NCI-H187 treated with DMSO at 0.1 percent for 48 hours (cell line): ENCODE results near the gene RABL2A.
"Not testable (repeated sequence)": the region's sequence is repeated elsewhere in the genome, so short reads cannot be mapped to it uniquely, and the experiment has no call there.

Source experiments
- DNase-seq: peaks from one replicate; lab custom pipeline; 2025; lab: John Stamatoyannopoulos, UW

The RABL2A gene

DNA sequence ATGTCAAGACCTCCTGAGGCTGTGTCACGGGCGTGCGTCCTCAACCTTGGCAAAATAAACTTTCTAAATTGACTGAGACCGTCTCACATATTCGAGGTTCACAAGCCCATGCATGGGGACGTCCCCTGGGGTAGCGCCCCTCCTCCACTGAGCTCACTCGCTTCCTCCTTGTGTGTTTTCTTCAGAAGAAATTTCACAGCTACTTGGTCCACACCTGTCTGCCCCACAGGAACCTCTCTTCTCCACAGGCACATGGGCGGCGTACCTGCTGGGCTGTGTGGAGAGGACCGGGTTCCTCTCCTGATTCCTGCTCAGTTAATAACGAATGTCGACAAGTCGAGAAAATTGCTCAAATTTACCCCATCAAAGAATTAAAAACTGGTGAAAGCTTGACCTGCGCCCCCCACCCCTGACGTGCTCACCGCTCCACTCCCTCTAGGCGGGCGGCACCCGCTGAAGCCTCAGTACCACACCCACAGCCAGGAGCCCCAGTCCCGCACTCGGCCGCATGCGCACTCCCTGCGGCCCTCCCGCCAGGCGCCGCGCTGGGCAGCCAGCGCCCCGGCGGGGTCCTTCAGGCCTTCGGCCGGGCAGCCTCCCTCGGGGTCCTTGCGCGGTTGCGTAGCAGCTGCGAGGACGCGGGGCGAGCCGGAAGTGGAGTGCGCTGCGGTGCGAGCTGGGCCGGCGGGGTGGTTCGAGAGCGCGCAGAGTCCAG, at the start of gene RABL2A:
Gene RABL2A (plus strand): TSS at position 651 of the 715 bp plus-strand sequence. CDS start 1,341 bp downstream, outside the sequence.
- DNase-seq = not testable (repeated sequence)

DNA sequence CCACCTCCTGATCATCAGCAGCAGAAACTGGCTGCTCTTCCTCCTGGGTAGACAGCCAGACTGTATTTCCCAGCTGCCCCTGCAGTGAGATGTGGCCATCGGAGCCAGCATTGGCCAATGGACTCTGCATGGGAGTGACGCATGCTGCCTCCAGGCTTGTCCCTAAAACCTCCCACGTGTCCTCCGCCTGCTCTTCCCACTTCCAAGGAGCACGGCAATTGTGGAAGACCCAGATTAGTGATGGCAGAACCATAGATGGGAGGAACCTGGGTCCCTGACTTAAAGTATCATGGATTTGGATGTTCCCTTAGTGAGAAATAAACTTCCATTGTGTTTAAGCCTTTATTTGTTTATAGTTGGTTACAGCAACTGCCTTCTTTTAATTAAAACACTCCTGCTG, 48.6 kb upstream of the RABL2A start:
- not testable (repeated sequence) for DNase-seq

DNA sequence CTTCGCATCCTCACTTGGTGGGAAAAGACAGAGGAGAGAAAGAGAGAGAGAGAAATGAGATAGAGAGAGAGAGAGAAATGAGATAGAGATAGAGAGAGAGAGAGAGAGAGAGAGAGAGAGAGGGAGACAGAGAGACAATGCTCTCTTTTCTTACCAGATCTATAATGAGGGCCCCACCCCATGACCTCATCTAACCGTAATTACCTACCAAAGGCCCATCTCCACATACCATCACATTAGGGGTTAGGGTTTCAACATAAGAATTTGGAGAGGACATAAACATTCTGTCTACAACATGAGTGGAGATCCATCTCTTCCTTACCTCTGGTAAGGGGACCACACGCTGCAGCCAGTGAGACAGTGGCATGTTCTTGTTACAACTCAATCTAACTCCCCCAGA, 44.6 kb upstream of the RABL2A start:
- DNase-seq = not testable (repeated sequence)

DNA sequence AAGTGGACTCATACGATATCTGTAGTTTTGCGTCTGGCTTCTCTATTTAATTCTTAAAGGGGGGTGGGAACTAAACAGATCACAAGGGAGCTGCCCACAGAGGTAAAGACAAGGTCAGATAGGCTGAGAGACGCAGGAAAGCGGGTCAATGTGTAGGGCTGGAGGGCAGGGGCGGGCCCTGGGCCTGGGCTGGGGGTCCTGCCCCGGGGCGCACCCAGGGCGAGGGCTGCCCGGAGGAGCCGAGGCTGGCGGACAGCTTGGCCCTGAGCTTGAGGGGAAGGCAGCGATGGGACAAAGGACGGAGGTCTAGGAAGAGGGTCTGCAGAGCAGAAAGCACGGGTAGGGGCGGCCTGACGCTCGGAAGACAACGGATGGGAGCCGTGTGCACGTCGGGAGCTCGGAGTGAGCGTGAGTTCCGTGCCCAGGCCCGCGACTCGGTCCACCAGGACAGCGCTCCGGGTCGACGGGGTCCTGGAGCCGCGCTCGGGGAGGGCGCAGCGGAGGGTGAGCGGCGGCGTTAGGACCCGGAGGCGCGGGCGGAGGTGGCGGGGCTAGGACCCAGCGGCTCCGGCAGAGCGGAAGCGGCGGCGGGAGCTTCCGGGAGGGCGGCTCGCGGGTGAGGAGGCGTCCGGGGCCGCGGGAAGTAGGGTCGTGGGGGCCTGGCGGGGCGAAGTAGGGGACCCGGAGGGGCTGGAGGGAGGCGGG, 43.4 kb upstream of the RABL2A start:
- not testable (repeated sequence) for DNase-seq

DNA sequence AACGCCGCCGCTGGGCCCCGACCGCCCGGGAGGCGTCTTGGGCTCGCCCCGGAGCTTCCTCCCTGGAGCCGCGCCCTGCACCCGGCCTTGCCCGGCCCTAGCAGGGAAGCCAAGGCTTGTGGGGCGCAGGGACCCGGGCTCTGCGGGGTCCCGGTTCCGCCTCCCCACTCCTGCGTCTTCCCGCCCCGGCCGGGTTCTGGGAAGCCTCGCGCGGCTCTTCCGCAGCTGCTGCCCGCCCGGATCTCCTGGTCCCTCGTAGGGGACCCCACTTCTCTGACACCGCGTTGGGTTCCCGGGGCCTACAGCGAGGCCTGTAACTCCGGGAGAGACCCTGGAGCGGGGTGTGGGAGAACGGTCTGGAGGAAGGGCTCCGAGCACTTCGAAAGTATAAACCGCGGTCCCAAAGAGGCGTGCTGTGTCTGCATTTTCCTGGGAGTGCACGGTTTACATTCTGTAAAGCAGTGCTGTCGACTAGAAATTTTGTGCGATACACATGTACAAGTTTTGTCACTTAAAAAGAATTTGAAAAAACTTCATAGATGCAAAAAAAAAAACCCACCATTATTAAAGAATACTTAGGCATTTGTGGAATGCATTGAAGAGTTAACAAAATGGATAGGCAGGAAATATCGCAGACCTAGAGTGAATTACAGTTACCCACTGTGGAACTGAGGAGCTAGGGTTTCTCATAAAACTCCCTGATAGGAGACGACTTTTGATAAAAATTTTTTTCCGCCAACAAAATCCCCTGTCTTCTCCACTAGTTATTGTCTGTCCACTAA, 42.6 kb upstream of the RABL2A start:
- not testable (repeated sequence) for DNase-seq

DNA sequence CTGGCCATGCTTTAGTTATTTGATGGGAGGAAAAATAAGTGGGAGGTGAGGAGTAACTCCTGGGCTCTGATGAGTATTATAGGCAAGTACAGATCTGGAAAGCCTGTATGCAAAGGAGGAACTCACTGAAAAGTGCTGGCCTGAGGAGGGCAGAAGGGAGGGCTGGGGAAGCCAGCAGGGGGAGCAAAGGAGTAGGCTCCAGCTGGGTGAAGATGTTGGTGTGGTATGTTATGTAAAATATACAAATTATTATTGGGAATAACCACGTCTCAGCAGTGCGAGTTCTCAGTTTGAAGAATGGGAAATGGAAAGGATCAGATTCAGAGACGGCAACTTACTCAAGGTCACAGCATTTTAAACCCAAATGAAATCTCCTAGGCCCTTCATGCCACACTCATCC, 39.9 kb upstream of the RABL2A start:
- DNase-seq = not testable (repeated sequence)

DNA sequence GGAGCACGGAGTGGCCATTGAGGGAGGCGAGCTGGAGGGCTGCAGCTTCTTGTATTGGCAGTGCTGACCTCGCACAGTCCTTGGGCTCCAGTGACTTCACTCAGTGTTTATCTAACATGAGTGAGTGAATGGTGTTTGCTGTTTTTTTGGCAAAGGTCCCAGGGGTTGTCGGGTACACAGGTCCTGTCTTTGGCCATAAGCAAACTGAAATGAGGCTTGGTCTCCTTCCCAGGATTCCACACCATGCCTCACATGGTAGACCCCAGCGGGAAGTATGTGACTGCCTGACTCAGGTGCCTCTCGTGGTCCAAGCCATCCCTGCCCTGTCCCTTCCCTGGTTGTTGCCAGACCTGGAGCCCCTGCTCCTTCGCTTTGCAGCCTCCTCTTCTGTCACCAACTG, 37.5 kb upstream of the RABL2A start:
- DNase-seq = not testable (repeated sequence)

DNA sequence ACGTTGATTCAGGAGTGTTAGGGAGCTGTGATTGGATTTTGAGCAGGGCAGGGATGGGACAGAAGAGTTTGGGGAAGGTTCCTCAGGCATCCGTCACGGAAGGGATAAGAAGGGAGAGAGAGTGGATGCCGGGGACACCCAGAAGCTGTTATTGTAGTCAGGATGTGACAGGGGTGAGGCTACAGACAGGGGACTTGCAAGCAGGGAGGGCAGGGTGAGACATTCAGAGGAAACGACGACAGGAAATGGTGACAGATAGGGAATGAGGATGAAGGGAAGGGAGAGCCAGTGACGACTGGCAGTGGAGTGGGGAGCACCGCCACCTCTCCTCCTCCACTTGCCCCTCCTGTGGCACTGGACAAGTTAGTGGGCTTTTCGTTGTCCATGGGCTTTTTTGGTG, 35.1 kb upstream of the RABL2A start:
- DNase-seq = not testable (repeated sequence)

DNA sequence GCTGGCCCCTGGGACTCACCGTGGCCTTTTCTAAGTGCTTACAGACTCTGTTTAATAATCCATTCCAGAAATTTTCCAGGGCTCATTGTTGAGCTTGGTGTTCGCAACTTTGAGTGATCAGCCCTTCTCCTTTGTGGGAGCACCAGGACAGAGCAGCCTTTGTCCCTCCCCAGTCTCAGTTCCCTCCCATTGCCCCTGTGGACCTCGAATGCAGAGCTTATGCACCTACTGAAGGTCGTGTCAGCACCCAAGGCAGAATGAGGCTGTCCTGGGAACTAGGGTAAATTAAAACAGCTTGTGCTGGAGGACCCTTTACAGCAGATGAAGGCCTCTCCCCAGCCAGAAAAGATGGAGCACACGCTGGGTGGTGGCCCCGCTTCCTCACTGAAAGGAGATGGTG, 33.8 kb upstream of the RABL2A start:
- not testable (repeated sequence) for DNase-seq

DNA sequence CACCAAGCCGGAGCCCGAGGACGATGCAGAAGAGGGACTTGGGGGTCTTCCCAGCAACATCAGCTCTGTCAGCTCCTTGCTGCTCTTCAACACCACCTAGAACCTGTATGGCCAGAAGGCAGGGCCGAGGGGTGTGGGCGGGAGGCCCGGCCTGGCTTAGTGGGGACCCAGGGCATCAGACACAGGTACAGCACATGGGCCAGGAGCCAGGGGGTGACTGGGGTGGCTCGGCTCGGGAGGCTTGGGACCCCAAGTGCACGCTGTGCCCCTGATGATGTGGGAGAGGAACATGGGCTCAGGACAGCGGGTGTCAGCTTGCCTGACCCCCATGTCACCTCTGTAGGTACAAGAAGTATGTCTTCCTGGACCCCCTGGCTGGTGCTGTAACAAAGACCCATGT, 31.3 kb upstream of the RABL2A start:
- not testable (repeated sequence) for DNase-seq

DNA sequence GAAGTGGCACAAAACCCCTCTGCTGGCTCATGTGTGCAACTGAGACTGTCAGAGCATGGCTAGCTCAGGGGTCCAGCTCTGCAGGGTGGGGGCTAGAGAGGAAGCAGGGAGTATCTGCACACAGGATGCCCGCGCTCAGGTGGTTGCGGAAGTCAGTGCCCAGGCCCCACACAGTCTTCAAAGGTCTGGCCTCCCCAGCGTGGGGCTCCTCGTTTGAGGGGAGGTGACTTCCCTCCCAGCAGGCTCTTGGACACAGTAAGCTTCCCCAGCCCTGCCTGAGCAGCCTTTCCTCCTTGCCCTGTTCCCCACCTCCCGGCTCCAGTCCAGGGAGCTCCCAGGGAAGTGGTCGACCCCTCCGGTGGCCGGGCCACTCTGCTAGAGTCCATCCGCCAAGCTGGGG, 29.9 kb upstream of the RABL2A start:
- not testable (repeated sequence) for DNase-seq

DNA sequence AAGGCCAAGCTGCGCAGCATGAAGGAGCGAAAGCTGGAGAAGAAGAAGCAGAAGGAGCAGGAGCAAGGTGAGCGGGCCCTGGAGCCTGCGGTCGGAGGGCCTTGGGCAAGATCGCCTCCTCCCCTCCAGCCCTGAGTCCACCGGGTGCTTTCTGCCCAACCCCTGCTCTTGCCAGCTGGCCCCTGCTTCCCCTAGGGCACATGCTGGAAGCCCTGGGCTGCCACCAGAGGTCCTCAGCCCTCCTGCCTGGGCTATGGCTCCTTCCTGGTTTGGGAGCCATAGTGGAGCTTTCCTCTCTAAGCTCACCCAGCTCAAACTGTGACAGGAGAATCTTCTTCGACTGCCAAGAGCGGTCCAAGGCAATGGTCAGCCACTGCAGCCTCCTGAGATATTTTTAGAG, 29.5 kb upstream of the RABL2A start:
- DNase-seq = not testable (repeated sequence)

DNA sequence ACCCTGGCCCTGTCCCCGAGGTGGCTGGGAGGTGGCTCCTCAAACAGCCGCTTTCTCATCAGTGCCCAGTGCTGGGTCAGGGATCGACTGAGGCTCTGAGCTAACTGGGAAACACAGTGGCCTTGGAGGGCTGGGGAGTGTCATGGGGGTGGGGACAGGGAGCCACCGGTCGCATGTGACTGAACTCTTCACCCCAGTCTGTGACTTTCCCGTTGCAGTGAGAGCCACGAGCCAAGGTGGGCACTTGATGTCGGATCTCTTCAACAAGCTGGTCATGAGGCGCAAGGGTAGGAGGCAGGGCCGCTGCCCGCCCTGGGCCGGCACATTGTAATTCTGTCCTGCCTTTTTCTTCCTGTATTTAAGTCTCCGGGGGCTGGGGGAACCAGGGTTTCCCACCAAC, 28.9 kb upstream of the RABL2A start:
- not testable (repeated sequence) for DNase-seq

DNA sequence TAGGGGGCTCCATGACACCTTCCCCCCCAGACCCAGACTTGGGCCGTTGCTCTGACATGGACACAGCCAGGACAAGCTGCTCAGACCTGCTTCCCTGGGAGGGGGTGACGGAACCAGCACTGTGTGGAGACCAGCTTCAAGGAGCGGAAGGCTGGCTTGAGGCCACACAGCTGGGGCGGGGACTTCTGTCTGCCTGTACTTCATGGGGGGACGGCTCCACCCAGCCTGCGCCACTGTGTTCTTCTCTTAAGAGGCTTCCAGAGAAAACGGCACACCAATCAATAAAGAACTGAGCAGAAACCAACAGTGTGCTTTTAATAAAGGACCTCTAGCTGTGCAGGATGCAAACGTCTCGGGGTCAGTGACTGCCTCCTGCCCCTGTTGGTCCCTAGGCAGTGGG, 28.3 kb upstream of the RABL2A start:
- not testable (repeated sequence) for DNase-seq

DNA sequence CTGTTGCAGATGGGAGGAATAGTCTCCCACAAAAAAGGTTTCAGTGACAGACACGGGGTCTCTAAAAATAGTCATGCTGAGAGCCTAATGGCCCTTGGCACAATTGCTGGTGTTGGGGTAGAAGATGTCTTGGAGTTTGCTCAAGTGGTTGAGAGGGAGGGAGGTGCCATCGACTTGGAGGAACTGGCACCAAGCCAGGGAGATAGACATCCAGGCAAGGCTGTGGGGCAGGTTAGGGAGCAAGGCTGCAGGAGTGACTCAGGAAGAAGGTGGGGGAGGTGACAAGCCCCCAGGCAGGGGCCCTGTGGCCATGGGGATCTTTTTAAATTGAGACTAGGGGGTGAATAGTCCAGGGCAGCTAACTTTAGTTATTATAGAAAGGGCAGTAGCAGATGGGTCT, 27.9 kb upstream of the RABL2A start:
- not testable (repeated sequence) for DNase-seq

DNA sequence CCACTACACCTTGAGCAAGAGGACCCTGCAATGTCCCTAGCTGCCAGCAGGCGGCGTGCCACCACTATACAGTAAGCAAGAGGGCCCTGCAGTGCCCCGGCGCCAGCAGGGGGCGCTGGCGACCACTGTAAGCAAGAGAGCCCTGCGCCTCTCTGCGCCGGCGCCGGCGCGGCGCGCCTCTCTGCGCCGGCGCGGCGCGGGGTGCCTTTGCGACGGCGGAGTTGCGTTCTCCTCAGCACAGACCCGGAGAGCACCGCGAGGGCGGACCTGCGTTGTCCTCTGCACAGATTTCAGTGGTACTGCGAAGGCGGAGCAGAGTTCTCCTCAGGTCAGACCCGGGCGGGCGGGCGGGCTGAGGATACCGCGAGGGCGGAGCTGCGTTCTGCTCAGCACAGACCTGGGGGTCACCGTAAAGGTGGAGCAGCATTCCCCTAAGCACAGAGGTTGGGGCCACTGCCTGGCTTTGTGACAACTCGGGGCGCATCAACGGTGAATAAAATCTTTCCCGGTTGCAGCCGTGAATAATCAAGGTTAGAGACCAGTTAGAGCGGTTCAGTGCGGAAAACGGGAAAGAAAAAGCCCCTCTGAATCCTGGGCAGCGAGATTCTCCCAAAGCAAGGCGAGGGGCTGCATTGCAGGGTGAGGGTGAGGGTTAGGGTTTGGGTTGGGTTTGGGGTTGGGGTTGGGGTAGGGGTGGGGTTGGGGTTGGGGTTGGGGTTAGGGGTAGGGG, 24.9 kb upstream of the RABL2A start:
- not testable (repeated sequence) for DNase-seq

DNA sequence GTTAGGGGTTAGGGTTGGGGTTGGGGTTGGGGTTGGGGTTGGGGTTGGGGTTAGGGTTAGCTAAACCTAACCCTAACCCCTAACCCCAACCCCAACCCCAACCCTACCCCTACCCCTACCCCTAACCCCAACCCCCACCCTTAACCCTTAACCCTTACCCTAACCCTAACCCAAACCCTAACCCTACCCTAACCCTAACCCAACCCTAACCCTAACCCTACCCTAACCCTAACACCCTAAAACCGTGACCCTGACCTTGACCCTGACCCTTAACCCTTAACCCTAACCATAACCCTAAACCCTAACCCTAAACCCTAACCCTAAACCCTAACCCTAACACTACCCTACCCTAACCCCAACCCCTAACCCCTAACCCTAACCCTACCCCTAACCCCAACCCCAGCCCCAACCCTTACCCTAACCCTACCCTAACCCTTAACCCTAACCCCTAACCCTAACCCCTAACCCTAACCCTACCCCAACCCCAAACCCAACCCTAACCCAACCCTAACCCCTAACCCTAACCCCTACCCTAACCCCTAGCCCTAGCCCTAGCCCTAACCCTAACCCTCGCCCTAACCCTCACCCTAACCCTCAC, 24.1 kb upstream of the RABL2A start:
- DNase-seq = no peak

DNA sequence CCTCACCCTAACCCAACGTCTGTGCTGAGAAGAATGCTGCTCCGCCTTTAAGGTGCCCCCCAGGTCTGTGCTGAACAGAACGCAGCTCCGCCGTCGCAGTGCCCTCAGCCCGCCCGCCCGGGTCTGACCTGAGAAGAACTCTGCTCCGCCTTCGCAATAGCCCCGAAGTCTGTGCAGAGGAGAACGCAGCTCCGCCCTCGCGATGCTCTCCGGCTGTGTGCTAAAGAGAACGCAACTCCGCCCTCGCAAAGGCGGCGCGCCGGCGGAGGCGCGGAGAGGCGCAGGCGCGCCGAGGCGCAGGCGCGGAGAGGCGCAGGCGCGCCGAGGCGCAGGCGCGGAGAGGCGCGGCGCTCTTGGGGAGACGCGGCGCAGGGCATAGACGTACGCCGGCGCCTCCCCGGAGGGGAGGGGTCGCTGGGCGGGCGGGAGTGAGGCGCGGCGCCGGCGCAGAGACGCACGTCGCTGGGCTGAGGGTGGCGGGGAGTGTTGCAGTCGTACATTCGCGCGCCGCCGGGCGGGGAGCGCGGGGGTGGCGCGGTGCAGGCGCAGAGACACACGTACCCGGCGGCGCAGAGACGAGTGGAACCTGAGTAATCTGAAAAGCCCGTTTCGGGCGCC, 23.5 kb upstream of the RABL2A start:
- not testable (repeated sequence) for DNase-seq

DNA sequence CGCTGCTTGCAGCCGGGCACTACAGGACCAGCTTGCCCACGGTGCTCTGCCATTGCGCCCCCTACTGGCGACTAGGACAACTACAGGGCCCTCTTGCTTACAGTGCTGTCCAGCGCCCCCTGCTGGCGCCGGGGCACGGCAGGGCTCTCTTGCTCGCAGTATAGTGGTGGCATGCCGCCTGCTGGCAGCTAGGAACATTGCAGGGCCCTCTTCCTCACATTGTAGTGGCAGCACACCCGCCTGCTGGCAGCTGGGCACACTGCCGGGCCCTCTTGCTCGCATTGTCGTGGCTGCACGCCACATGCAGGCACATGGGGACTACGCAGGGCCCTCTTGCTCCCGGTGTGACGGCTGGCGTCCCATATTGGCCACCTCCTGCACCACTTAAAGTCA, 23.0 kb upstream of the RABL2A start:
- not testable (repeated sequence) for DNase-seq

DNA sequence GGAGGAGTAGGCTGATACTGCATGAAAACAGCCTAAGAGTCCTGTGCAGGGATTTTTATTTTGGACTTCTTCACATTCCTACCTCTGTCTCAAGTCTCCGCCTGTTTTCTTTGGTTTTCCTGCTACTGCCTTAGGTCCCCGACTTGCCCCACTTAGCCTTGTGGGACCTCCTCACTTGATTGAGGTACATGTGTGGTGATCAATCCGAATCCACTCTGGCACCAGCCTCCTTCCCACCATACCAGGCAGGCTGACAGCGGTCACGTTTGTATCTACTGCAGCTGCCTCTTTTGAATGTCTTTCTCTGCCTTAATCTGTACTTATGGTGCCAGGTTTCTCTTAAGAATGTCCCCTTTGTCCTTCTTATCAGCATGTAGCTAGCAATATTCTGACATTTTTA, 22.4 kb upstream of the RABL2A start:
- DNase-seq = not testable (repeated sequence)

DNA sequence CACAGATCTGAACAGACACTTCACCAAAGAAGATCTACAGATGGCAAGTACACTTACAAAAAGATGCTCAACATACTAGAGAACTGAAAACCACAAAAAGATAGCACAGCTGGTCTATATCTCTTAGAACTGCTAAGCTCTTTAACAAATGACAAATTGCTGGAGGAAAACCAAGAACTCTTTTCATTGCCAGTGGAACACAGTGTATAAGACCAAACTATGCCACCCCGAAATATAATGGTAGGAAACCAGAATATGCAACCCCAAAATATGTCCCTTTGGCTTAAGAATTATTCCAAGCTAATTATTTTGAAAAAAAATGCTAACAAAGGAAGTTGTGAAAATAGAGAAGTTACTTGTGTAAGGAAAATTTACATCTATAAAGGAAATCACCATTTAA, 21.0 kb upstream of the RABL2A start:
- not testable (repeated sequence) for DNase-seq
